HUDEP-2 (cell line): ENCODE data around the gene SKAP2.

ENCODE experiments used
- DNase-seq, 76 experiments: peaks; one replicate each; lab custom pipeline; 2025; ENCODE audit not compliant: unreplicated experiment in 76 of 76; lab: John Stamatoyannopoulos, UW

SKAP2 gene

DNA sequence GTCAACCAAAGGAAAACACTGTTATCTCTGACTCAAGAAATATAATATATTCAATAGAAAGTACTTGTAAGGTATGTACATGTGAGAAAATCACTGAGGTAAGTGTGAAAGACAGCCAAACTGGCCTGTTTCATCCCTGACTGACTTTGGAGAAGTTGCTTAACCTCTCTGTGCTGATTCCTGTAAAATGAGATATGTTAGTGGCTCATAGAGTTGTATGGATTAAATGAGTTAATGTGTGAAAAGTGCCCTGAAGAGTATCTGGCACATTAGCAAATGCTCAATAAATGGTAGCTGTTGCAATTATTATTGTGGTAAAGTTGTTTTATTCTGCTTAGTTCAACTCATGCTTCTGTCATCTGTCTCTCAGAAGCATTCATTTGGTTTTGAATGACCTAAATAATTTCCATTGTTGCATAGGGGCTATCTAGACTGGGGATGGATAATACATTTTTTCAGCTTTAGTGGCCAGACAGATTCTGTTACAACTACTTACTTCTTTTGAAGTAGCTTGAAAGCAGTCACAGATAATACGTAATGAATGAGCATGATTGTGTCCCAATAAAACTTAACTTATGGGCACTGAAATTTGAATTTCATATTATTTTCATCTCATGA is 84.3 kb downstream of the SKAP2 start:
- DNase-seq: no peak

DNA sequence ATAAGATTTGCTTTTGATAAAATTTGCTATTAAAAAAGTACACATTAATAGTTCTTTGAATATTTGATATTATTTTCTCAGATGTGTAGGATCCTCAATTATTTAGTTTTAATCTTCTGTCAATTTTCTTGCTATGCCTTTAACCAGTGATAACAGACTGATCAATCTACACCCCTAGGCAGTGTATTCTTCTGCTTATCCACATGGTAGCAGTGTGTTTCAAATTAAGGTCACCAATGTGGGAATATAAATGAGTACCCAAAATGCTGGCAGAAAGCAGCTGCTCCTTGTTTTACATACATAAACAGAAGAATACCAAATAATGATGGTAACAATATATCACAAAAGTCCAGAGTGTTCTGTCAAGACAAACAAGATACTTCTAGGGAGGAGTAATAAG is 87.0 kb downstream of the SKAP2 start:
- DNase-seq: no peak

DNA sequence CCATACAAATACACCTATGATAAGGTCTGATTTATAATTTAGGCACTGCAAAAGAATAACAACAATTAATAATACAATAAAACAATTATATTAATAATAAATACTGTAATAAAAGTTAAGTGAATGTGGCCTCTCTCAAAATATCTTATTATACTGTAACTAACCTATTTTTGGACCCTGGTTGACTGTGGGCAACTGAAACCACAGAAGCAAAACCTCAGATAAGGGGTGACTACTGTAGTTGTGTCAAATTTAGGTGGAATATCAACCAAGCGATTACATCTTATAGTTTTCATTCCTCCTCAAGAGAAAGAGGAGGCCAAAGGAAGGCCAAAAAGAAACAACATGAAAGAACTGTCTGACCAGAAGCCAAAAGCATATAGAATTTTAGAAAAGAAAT is 103.9 kb downstream of the SKAP2 start:
- no peak for DNase-seq

DNA sequence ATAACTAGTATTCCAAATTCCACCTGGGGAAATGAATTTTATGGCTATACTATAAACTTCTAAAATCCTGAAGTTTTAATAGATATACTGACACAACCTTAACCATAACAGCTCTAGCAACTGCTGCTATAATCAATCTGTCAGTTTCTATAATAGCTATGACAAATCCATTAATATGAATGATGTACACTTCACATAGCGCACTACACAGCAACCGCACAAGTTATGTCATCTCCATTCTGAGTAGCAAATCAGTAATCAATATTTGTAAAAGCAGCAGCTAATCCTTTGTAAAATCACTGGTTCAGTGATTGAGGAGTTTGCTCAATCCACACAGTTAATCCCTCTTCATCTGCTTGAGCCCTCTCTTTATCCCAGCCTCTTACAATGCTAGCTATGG is 105.3 kb downstream of the SKAP2 start:
- no peak for DNase-seq

DNA sequence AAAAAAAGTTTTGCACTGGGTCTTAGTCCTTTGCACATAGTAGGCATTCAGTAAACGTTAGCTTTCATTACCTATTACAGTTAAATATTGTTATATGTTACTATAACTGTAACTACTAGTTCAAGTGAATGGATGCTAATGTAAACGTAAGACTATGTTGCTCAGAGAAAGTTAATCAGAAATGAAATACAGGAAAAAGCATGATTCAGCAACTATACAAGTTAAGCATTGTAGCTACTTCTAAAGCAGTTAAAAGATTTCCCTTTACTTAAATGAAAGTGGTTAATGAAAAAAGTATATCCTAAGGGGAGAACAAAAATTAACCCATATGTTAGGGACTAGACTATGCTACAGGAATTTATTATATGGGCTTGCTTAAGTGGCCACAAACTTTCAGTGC is 121.2 kb downstream of the SKAP2 start:
- DNase-seq: no peak

DNA sequence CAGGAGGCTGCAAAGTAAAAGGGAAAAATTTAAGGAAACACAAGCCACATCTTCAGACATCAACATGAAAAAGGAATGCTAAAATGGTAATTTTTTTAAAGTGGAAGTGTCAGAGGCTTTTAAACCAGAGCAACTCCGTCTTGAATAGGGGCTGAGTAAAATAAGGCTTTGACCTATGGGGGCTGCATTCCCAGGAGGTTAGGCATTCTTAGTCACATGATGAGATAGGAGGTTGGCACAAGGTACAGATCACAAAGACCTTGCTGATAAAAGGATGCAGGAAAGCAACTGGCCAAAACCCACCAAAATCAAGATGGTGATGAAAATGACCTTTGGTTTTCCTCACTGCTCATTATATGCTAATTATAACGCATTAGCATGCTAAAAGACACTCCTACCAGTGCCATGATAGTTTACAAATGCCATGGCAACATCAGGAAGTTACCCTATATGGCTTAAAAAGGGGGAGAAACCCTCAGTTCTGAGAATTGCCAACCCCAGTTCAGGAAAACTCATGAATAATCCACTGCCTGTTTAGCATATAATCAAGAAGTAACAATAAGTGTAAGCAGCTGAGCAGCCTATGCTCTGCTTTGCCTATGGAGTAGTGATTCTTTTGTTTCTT is 128.3 kb downstream of the SKAP2 start:
- DNase-seq: no peak

DNA sequence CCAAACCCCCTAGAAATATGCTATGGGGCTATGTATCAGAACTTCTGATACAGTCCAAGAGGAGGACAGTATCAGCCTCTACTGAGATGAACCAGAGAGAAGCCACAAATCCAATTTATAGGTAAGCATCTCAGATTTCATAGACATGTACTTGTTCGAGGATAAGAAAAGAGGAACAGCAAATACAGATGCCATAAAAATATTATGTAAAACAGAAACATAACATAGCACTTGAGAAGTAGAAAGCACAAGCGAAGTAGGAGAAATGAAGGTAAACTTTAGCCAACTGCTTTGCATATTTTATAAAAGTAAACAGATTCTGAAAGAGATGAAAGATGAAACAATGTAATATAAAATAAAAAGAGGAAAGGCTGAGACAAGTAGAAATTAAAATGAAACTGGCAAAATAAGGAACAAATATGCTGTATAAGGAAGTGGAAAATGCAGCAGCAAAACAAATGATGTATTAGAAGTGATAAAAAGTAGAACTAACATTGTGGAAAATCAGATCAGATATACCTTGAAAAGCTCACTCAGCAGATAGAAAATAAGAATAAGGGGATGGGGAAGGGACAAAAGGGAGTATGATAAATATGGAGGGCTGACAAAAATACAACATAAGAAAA is 135.1 kb downstream of the SKAP2 start:
- DNase-seq: no peak

DNA sequence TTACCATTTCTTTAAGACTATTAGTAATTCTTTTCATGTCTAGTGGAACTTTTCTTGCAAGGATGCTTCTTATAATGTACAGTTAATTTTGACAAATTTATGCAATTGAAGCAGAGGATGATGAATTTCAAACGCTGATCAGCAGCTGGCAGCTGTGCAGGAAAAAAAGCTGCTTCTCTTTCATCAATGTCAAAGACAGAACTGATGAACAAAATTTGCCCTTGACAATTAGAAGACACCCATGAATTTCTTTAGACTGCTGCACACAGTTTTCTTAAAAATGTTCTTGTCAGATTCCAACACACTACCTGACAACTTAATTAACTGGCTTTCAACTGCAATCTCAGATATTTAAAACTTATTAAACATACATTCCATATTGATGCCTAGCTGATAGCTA is 138.3 kb downstream of the SKAP2 start:
- DNase-seq: no peak

DNA sequence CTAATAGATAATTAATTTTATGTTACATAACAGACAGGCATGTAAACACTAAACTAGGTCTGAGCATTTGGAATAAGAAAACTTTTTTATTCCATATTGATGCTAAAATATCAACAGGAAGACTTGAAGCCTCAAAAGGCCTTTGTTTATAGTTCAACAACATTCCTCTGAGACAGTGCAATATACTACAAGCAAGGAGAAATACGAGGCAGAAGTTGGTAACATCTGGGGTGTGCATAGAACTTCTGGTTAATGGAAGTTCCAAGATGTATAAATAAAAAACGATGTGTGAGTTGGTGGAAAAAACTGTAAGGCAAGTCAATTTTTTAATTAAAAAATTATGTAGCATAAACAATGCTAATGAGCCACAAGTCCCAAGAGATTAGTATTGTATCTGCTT is 139.6 kb downstream of the SKAP2 start:
- no peak for DNase-seq

DNA sequence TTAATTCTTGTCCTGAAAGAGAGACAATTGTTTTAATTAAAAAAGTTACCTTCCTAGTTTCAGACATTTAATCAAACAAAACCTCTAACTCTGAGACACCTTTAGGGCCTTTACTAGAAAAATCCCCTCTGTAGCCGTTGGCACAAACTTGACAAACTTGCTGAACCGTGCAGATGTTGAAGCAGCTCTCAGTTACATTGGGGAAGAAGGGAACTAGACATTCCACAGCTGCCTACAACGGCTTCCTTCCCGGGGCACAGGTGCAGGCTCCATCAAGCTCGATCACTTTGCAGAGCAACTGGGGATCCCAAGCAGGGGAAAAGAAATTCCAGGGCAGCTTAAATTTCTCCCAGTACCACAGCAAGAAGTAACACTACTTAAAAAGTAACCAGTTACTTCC is 141.3 kb downstream of the SKAP2 start:
- no peak for DNase-seq

DNA sequence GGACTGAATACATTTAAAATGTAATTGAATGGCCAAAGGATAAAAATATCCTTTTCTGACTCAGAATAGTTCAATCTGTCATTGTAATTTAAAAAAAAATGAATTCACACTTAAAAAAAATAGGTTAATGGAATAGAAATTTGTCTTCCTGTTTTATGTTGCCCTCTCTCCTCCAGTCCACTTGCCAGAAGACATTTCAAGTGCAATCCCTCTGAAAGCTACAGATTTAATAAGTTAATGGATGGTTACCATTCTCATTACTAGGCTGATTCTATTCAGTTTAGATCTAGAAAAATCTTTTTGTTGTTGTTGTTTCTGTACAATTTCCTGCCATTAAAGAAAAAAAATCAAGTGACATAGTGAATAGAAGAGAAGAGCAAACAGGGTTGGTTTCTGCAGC is 142.9 kb downstream of the SKAP2 start:
- no peak for DNase-seq

DNA sequence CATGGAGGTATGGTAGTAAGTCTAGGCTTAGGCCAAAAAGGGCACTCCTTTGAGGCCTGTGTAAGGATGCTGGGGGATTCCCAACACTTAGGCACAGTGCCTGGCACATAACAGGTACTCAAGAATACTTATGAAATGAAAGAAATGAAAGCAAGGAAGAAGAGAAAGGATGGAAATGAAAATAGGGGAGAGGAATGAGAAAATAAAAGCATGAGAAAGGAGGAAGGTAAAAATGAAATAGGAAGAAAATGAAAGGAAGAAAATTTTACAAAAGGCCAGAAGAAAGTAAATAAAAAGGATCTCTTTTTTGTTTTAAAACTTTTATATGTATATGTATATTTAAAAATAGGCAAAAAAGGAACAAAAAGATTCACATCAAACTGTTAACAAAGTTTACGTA is 146.3 kb downstream of the SKAP2 start:
- DNase-seq: no peak

DNA sequence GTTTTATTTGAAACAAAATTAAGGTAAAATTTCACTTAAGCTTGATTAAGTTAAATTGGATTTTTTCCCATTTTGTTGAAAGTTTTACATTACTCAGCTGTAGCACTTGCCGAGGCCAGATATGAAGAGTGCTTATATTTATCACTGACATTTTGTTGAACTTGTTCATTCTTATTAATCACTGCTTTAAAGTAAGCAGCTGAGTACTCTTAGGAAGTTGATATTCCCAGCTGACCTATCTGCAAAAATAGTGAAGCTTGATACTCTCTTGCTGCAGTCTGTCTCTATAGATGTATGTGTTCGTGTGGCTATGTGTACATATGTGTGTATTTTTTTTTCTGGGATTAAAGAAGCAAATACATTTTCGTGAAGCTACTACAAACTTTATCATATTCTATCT is 150.0 kb downstream of the SKAP2 start:
- no peak for DNase-seq

DNA sequence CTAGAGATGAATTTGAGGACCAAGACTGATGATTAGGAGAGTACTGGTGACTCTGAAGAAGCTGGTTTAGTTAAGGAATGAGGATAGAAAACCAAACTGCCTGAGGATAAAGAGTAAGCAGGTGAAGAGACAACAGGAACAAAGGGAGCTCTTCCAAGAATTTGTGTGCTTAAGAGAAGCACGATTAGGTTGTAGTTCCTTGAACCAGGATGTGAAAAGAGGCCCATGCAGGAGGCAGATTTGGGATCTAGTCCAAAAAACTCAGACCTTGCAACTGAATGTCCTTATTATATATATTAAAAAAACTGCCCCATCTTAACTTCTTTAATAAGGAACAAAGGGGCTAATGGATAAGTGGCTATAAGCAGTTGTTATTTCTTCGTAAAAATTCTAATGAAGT is 150.4 kb downstream of the SKAP2 start:
- DNase-seq: no peak

DNA sequence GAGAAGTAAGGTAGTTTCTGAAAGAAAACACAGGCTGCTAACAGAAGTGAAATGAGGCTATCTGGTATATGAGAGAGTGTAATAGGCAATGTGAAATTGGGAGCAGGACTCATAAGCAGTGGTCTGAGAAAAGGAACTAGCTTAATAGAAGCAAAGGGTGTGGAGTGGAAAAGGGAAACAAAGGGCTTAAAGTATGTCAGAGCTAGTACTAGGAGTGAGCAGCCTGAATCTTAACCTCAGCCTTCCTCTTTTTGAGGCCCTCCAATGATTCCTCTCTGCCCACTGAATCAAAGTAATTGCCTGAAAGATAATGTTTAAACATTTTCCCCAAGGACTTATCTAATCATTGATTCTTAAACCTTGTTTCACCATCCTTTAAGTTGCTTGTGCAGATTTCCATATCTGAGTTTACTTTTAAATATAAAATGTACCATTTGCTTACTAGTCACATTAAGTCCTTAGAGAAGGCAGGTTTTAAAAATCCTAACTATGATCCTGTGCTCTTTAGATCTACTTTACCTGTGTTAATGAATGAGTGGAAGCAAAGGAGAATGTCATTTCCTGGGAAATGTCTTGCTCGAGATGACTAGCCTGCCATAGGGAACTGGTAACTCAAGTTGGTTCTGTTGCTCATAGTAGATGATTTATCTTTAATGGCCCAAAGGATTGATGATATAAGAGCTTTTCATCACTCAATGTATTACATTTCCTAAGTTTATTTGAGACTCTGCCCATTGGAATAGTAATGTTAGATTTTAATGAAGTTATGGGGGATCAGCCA is 155.0 kb downstream of the SKAP2 start:
- DNase-seq: no peak

DNA sequence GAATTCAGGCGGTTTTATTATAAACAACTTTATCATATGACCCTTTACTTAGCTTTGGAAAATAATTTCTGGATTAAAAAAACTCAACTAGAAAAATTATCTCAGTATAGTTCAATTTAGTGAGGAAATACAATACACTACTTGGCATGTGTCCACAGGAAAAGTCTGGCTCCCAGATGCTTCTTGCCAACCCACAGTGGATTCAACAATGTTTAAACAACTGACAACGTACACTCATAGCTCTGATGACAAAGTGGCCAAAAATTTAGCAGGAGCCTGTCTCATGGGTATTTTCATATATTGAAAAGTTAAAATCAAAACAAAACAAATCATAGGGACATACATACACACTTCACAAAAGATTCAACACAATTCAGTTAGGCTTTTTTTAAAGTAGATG is 158.8 kb downstream of the SKAP2 start:
- DNase-seq: no peak

DNA sequence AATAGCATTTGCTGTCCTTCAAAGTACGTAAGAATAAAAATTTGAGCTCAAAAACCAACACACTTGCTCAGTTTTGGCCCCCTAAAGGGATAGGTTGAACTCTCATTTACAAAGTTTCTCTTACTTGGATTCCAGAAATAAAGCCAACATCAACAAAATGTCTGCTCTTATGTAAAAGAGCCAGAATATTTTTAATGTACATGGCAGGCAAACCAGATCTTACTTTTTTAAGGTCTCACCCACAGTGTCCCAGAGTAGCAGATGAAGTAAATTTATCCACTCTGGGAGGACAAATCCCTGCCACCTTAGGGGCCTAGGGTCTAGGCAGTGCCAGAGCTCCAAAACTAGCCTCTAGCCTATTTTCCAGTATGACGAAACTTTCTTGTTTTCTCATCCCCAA is 159.6 kb downstream of the SKAP2 start:
- no peak for DNase-seq

DNA sequence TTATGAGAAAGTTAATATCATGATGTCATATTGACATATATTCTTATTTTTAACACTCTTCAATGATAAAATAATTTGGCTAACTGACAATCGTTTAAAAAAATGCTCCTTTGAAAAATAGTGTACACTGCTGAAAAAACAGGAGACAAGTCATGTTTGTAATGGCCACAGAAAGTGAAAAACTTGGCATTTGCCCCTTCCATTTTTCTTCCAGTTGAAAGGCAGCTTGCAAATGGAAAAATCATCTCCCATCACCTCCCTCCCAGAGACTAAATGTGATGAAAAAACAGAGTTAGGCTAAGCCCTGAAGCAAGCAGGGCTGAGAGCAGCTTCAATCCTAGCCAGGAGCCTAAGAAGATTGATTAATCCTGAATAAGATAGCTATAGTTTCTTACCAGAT is 160.4 kb downstream of the SKAP2 start:
- DNase-seq: no peak

DNA sequence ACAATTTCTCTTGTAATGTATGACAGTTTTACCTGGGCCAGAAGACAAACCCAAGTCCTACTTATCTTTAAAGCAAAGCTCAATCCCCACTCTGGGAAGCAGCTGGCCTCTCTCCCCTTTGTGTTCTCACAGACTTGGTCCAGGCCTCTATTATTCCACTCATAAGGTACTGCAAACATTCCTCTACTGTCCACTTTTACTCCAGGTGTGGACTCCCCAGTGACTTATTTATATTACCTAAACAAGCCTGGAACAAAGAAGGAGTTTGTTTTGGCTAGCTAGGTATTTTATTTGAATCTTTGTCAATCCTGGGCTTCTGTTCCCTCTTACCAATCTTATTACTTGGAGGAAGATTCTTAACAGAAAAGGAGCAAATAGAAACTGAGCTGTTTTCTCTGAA is 163.5 kb downstream of the SKAP2 start:
- DNase-seq: no peak

DNA sequence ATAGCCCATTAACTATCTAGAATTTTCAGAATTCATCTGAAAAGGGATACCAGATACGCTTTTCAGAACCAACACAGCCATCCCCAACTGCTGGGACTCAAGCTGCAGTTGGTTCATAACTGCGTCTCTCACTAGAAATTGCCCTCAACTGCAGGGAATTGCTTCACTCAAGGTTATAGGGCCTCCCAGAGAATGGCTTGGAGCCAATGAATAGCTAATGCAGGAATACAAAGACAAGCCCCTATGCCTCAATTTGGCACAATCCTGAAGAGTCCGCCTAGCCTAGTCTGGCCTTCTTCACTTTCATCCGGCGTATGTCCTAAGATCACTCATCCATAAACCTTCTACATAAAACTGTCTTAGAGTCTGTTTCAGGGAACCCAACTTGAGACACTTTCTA is 164.0 kb downstream of the SKAP2 start:
- no peak for DNase-seq

DNA sequence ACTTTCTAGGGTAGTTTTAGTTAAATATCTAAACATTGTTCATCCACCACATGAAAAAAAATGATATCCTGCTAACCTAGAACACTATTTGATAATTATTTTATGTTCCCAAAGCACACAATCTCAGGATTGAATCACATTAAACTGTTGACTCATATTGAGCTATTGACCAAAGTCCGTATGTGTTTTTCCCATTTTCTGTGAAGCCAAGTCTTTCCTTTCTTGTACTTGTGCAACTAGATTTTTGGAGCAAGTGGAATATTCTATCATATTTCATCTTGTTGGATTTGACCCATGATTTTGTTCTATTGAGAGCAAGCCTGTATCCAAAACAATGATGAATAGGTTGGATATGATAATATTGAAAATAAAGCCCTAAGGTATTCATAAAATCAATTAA is 164.6 kb downstream of the SKAP2 start:
- no peak for DNase-seq

DNA sequence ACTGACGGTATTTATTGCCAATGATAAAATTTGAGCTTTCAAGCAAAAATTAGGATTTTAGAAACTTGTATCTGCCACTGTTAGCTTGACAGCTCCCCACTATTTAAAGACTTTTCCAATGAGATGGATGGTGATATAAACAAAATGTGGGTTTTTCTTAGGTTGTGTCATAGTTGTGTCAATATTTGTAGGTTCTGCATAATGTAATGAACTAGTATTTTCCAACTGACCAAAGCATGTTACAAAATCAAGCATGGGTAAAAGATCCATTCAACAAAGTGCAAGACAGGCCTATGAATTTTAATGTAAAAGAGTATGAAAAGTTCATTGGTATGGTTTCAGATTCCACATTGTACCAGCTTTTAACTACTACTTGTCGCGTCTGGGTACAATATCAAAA is 165.6 kb downstream of the SKAP2 start:
- DNase-seq: no peak
